Duodenal mucosa (tissue), 2 donors: ENCODE results near the gene SLC13A3.

Experiments used
- H3K27ac ChIP-seq: one replicate; pipeline ENCODE4 v1.7.0; 2013; ENCODE audit warnings: low read depth, low read length
- H3K27me3 ChIP-seq, 2 donors: one replicate each; pipeline ENCODE4 v1.7.0; 2013; ENCODE audit warnings: low read length in 2 of 2, control low read depth in 1 of 2; ENCODE audit not compliant: insufficient read depth in 2 of 2, control insufficient read depth in 1 of 2
- H3K36me3 ChIP-seq, 2 donors: one replicate each; pipeline ENCODE4 v1.7.0; 2013; ENCODE audit warnings: low read length in 2 of 2, control low read depth in 1 of 2; ENCODE audit not compliant: insufficient read depth in 2 of 2, control insufficient read depth in 1 of 2
- H3K4me1 ChIP-seq, 2 donors: one replicate each; pipeline ENCODE4 v1.7.0; 2013; ENCODE audit warnings: low read length in 2 of 2, control low read depth in 1 of 2; ENCODE audit not compliant: insufficient read depth in 2 of 2, control insufficient read depth in 1 of 2
- H3K4me3 ChIP-seq, 2 donors: one replicate each; pipeline ENCODE4 v1.7.0; 2013; ENCODE audit warnings: low read length in 2 of 2, low read depth in 1 of 2
- H3K9ac ChIP-seq, 2 donors: one replicate each; pipeline ENCODE4 v1.7.0; 2013; ENCODE audit warnings: low read length in 2 of 2, low read depth in 1 of 2
- H3K9me3 ChIP-seq, 2 donors: one replicate each; pipeline ENCODE4 v1.7.0; 2013; ENCODE audit warnings: low read length in 2 of 2, control low read depth in 1 of 2; ENCODE audit not compliant: control insufficient read depth in 1 of 2

The SLC13A3 gene

DNA sequence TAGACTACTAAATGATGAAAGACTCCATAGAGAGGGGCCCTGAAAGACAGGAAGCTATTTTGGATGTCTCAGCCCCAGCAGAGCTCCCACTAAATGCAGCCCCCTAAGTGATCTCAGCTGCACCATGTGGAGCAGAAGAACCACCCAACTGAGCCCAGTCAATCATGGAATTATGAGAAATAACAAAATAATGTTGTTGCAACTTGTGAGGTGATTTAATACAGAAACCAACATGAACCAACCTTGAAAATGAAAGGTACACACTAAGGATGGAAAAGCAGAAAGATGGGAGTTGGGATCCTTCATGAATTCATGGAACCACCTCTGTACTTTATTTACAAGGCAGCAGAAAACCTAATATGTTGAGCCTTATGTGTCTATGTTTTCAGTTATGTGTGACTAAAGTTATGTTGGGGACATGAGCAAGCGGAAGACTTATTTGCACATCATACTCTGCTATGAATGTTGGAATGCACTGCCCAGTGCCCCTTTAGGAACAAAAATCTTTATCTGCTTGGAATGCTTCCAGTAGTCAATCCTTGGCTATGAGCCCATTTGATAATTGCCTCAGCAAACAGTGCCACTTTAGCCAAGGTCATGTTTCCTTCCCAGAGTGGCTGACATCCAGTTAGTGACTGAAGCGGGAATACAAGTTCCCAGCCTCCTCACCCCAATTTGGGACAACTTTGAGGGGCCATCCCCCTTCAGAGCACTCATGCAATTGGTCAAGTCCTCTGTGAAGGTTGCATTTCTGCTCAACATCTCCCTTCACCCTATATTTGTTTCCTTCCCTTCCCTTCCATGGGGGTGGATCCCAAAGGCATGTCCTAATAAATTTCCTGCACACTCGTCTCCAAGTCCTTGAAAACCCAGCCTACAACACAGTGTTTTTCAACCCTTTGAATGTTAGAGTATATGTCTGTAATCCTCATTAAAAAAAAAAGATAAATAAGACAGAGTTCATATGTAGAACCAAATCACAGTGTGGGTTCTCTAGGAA, 19.6 kb upstream of the SLC13A3 start:
- Histone ChIP-seq H3K9ac (no peak overlapping the region), H3K27me3 (peaks cover 0 to 3% of the 10 kb centered on the region in 2 donors), H3K9me3 (peaks cover 0 to 5% of the 10 kb centered on the region in 2 donors), H3K27ac (no peak overlapping the region), H3K4me3 (no peak overlapping the region), H3K36me3 (no peaks in the 10 kb centered on the region), H3K4me1 (no peaks in the 10 kb centered on the region)

DNA sequence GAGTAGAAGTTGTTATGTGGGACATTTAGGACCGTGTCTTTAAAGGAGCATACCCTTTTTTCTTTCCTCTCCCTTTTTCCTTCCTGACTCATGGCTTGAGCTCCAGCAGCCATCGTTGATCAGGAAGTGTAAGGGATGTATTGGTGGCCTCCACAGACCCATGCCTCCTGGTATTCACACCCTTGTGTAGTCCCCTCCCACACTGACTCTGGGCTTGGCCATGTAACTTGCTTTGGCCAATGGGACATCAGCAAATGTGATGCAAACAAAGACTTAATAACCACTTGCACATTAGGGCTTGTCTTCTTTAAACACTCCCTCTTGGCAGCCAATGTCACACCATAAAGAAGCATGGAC, 18.9 kb upstream of the SLC13A3 start:
- Histone ChIP-seq H3K9ac (no peak overlapping the region), H3K27ac (no peak overlapping the region), H3K4me1 (no peaks in the 10 kb centered on the region), H3K36me3 (no peaks in the 10 kb centered on the region), H3K4me3 (no peak overlapping the region), H3K9me3 (peaks cover 0 to 5% of the 10 kb centered on the region in 2 donors), H3K27me3 (peaks cover 0 to 3% of the 10 kb centered on the region in 2 donors)

DNA sequence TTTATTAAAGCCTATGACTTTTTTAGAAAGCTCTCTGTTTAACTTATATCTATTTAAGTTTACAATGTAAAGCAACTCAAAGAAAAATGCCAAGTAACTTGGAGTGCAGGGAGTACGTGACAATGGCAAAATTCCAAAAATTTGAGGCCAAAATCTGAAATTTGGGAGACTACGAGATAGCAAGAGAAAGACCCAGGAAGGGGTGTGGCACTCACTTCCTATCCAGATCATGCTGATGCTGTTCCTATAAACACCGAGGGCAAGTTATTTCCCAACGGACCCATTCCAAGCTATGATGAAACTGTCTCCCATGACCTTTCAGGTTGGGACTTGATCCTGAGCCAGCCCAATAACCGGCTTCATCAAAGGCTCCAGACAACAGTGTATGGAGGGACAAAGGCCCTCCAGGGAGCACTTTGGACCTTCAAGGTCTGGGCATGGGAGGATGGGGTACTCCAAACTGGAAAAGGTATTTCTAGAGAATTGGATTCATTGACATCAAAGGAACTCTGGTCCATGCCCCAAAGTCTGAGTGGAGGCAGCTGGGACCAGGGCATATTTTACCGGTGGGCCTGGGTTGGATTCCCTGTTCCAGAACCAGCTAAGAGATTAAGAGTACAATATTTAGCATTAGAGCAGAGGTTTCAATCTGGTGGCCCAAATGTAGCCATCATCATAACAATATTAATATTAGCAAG, 15.7 kb upstream of the SLC13A3 start:
- Histone ChIP-seq H3K9ac (no peak overlapping the region), H3K4me1 (no peaks in the 10 kb centered on the region), H3K4me3 (no peak overlapping the region), H3K9me3 (peaks cover 0 to 5% of the 10 kb centered on the region in 2 donors), H3K27ac (no peak overlapping the region), H3K36me3 (no peaks in the 10 kb centered on the region), H3K27me3 (no peaks in the 10 kb centered on the region)

DNA sequence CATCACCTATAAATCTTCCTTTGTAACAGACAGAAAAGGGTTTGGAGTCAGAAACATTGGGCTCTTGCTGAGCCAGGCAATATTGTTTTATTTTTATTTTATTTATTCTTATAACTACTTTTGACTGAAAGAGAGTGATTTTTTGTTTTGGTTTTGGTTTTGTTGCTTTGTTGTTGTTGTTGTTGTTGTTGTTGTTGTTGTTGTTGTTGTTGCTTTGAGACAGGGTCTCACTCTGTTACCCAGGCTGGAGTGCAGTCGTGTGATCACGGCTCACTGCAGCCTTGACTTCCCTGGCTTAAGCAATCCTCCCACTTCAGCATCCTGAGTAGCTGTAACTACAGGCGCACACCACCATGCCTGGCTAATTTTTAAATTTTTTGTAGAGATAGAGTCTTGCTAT, 15.0 kb upstream of the SLC13A3 start:
- no peak overlapping the region for H3K9ac ChIP-seq
- H3K27ac ChIP-seq, result no peak overlapping the region
- no peak overlapping the region for H3K4me3 ChIP-seq
- no peaks in the 10 kb centered on the region for H3K36me3 ChIP-seq
- H3K9me3 ChIP-seq, result peaks cover 0 to 5% of the 10 kb centered on the region in 2 donors
- no peaks in the 10 kb centered on the region for H3K27me3 ChIP-seq
- no peaks in the 10 kb centered on the region for H3K4me1 ChIP-seq

DNA sequence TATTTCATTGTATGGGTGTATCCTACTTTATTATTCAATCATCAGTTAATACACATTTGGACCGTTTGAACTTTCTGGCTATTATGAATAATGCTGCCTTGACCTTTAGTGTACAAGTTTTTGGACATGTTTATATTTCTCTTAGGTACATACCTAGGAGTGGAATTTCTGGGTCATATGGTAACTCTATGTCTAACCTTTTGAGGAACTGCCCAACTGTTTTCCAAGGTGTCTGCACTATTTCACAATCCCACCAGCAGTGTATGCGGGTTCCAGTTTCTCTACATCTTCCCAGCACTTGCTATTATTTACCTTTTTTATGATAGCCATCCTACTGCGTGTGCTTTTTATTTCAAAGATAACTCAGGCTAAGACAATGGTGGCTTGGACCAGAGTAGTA, 14.3 kb upstream of the SLC13A3 start:
- H3K4me1 ChIP-seq, result no peaks in the 10 kb centered on the region

DNA sequence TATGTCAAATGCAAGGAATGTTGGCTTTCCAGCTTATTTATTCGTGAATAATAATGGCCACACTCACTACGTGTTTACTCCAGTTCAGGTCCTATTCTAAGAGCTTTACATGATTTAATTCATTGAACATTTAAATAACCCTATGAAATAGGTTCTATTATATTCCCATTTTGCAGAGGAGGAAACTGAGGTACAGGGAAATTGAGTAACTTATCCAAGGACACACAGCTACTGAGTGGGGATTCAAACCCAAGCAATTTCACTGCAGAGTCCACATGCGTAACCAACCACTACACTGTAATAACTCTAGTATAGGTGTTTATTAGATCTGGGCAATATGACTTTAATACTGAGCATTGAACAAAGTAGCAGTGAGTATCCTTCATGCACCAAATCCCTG, 12.3 kb upstream of the SLC13A3 start:
- Histone ChIP-seq H3K9ac (no peak overlapping the region), H3K4me1 (no peaks in the 10 kb centered on the region), H3K27me3 (no peaks in the 10 kb centered on the region), H3K27ac (no peak overlapping the region), H3K36me3 (no peaks in the 10 kb centered on the region), H3K9me3 (no peaks in the 10 kb centered on the region), H3K4me3 (no peak overlapping the region)

More for the DNA sequence above, 14.3 kb upstream of the SLC13A3 start:
- no peak overlapping the region for H3K9ac ChIP-seq
- no peaks in the 10 kb centered on the region for H3K27me3 ChIP-seq
- no peaks in the 10 kb centered on the region for H3K36me3 ChIP-seq
- peaks cover 0 to 5% of the 10 kb centered on the region in 2 donors for H3K9me3 ChIP-seq
- no peak overlapping the region for H3K4me3 ChIP-seq
- no peak overlapping the region for H3K27ac ChIP-seq

DNA sequence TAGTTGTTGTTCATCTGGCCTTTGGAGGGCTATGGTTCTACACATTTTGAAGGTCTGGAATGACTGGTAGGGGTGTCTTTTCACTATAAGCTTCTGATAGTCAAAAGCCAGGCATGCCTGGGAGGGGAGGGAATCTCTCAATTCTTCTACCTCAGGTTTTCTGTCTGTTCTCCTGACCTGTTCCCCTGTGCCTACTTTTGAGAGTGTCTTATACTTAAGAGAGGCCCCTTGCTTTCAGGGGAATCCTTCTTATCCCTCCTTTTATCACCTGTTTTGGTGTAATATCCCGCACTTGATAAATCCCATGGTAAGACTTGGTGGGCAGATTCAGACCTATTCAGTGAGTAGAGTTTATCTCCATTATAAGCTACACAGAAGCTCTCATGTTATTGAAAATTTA, 10.4 kb upstream of the SLC13A3 start:
- no peak overlapping the region for H3K27ac ChIP-seq
- no peaks in the 10 kb centered on the region for H3K9me3 ChIP-seq
- no peak overlapping the region for H3K4me3 ChIP-seq
- H3K27me3 ChIP-seq, result no peaks in the 10 kb centered on the region
- H3K36me3 ChIP-seq, result no peaks in the 10 kb centered on the region
- no peak overlapping the region for H3K9ac ChIP-seq
- H3K4me1 ChIP-seq, result no peaks in the 10 kb centered on the region

DNA sequence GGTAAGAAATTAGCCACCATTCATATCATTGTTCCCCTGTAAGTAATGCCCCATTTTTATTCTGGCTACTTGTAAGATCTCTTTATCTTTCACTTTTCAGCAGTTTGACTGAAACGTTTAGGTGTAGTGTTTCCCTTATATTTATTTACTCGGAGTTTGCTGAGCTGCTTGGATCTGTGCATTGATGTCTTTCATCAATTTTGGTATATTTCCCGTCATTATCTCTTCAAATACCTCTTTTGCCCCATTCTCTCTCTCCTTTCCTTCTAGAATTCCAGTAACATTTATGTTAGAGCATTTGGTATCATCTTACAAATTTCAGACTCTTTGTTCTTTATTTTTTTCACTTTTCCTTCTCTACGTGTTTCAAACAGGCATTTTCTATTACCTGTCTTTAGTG, 9.2 kb upstream of the SLC13A3 start:
- Histone ChIP-seq H3K4me3 (no peak overlapping the region), H3K27ac (no peak overlapping the region), H3K9me3 (no peaks in the 10 kb centered on the region), H3K27me3 (no peaks in the 10 kb centered on the region), H3K9ac (no peak overlapping the region), H3K4me1 (no peaks in the 10 kb centered on the region), H3K36me3 (no peaks in the 10 kb centered on the region)

DNA sequence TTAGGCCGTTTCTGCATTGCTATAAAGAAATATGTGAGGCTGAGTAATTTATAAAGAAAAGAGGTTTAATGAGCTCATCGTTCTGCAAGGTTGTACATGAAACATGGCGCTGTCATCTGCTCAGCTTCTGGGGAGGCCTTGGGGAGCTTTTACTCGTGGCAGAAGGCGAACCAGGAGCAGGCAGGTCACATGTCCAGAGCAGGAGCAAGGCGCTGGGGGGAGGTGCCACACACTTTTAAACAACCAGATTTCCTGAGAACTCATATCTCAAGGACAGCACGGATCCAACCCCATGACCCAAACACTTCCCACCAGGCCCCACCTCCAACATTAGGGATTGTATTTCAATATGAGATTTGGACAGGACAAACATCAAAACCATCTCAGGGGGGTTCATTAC, 6.4 kb upstream of the SLC13A3 start:
- Histone ChIP-seq H3K4me3 (no peak overlapping the region), H3K27ac (no peak overlapping the region), H3K27me3 (no peaks in the 10 kb centered on the region), H3K9ac (no peak overlapping the region), H3K9me3 (no peaks in the 10 kb centered on the region), H3K36me3 (no peaks in the 10 kb centered on the region), H3K4me1 (no peaks in the 10 kb centered on the region)

DNA sequence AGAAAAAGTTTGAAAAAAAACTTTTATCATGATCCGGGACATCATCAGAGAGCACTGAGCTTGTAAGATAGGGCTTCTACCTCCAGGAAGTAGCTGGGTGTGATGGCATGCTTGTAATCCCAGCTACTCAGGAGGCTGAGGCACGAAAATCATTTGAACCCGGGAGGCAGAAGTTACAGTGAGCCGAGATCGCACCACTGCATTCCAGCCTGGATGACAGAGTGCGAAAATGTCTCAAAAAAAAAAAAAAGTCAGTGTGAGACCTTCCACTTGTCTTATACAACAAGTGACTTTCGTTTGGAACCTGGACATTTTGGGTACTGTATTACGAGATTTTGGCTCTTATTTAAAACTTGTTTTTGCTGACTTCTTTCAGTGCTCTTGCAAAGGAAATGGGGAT, 5.9 kb upstream of the SLC13A3 start:
- no peak overlapping the region for H3K9ac ChIP-seq
- H3K4me1 ChIP-seq, result no peaks in the 10 kb centered on the region
- no peaks in the 10 kb centered on the region for H3K27me3 ChIP-seq
- no peak overlapping the region for H3K4me3 ChIP-seq
- no peak overlapping the region for H3K27ac ChIP-seq
- no peaks in the 10 kb centered on the region for H3K9me3 ChIP-seq
- no peaks in the 10 kb centered on the region for H3K36me3 ChIP-seq
